ENCODE measurements around the gene RASA1.

DNA sequence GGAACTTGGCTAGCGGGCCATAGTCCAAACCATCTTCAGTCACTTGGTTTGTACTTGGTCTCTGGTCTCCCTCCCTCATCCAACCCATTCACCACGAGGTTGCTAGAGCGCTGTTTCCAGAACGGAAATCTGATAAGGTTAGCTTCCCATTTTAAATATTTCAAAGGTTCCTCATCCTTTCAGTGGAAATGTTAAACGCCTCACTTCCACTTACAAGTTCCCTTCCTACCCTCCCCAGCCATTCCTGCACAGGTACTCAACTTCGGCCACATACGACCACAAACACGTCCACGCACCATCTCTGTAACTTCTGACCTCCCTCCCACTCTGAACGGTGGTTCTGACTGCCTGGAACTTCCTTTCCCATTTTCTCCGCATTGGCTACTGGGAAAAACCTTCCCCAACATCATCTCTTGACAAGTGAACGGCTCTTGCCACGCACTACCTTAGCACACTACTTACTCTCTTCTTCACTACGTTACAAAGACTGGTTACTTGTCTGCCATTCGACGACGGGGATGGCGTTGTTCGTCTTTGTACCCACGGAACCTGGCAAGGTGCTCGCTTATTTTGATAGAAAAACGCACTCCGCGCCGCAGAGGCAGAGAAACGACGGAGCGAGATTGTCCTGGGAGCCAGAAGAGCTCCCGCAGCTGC lies 144.4 kb downstream of the RASA1 start:
- TF ChIP-seq, protein P1, sequence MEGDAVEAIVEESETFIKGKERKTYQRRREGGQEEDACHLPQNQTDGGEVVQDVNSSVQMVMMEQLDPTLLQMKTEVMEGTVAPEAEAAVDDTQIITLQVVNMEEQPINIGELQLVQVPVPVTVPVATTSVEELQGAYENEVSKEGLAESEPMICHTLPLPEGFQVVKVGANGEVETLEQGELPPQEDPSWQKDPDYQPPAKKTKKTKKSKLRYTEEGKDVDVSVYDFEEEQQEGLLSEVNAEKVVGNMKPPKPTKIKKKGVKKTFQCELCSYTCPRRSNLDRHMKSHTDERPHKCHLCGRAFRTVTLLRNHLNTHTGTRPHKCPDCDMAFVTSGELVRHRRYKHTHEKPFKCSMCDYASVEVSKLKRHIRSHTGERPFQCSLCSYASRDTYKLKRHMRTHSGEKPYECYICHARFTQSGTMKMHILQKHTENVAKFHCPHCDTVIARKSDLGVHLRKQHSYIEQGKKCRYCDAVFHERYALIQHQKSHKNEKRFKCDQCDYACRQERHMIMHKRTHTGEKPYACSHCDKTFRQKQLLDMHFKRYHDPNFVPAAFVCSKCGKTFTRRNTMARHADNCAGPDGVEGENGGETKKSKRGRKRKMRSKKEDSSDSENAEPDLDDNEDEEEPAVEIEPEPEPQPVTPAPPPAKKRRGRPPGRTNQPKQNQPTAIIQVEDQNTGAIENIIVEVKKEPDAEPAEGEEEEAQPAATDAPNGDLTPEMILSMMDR (IDR thresholded peaks at IDR 0.05; ENCODE audit: low read depth, low read length, poor library complexity, severe bottlenecking): no peak
- no peak for TF ChIP-seq EZH2phosphoT487 (IDR thresholded peaks at IDR 0.05; ENCODE audit: borderline replicate concordance, low read length)

All from DOHH2 (cell line).